Astrocyte of the spinal cord (primary cell): Measurements from ENCODE around the gene CCDC181.

Source experiments
- DNase-seq: peaks from one replicate; pipeline ENCODE4 v3.0.0; 2011; ENCODE audit warnings: low read depth, low spot score
- H3K4me3 ChIP-seq: 2 replicates; pipeline ENCODE4 v1.5.1; 2011; ENCODE audit warnings: low read depth, mild to moderate bottlenecking, low read length, moderate library complexity
- in situ Hi-C: cut with HindIII; loops from 2 replicates; pipeline ENCODE4 v1.10.0; 2017; ENCODE audit warnings: low sequenced_read_pairs
- TF ChIP-seq, protein P1 (sequence below): IDR thresholded peaks from 2 replicates; pipeline ENCODE4 v1.5.1; 2012; ENCODE audit warnings: low read depth, mild to moderate bottlenecking, low read length, inconsistent platforms

Gene CCDC181

DNA sequence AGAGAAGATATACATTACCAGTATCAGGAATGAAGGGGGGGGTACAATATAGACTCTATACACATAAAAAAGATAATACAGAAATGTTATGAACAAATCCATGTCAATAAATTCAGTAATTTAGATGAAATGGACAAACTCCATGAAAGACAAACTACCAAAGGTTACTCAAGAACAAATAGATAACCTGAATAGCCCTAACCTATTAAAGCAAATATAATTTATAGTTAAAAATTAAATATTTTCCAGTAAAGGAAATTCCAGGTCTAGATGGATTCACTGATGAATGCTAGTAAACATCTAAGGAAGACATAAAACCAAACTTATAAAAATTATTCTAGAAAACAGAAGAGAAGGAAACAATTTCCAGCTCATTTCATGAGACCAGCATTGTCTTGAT lies 46.1 kb downstream of the CCDC181 start:
- H3K4me3 ChIP-seq, result no peak overlapping the region
- TF ChIP-seq, protein P1, sequence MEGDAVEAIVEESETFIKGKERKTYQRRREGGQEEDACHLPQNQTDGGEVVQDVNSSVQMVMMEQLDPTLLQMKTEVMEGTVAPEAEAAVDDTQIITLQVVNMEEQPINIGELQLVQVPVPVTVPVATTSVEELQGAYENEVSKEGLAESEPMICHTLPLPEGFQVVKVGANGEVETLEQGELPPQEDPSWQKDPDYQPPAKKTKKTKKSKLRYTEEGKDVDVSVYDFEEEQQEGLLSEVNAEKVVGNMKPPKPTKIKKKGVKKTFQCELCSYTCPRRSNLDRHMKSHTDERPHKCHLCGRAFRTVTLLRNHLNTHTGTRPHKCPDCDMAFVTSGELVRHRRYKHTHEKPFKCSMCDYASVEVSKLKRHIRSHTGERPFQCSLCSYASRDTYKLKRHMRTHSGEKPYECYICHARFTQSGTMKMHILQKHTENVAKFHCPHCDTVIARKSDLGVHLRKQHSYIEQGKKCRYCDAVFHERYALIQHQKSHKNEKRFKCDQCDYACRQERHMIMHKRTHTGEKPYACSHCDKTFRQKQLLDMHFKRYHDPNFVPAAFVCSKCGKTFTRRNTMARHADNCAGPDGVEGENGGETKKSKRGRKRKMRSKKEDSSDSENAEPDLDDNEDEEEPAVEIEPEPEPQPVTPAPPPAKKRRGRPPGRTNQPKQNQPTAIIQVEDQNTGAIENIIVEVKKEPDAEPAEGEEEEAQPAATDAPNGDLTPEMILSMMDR, result no peak
- in situ Hi-C loops, result no loop called here
- DNase-seq, result no peak

DNA sequence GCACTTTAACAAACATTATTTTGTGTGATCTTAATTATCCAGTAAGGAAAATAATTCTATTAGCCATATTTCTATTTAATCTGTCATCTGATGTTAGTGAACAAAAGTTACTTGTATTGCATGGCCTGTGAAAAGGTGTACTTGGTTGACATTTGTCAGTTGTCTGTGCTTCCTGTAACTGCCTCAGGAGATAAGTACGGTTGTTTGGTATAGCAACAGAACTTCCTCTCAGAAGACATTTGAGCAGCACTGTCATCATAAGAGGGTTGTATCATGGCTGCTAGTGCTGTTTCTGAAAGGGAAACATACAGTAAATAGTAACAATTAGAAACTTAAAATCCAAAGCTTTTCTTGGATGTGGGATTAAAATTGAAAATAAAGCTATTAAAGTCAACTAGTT lies 55.9 kb downstream of the CCDC181 start:
- no peak overlapping the region for H3K4me3 ChIP-seq
- TF ChIP-seq, protein P1, result no peak
- DNase-seq, result no peak
- in situ Hi-C loops, result no loop called here

DNA sequence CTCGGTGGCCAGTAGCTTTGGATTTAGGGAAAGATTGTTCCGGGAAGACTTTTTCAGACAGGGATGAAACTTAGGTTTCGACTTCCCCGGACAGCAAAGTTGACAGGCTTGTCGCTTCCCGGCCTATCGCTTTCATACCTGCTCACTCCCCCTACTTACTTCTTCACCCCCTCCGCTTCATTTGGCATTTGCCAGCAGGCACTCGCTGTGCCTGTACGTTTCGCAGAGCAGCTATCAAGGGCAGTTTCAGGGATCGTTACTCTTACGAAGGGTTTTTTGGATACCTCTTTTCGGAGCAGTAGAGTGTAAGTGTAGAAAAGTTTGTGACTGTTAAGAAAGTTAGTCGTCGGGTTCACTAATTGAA lies 58.9 kb downstream of the CCDC181 start:
- no peak for DNase-seq
- TF ChIP-seq, protein P1, result no peak
- H3K4me3 ChIP-seq, result peak overlapping the region; percentile 95
- in situ Hi-C loops, result no loop called here

DNA sequence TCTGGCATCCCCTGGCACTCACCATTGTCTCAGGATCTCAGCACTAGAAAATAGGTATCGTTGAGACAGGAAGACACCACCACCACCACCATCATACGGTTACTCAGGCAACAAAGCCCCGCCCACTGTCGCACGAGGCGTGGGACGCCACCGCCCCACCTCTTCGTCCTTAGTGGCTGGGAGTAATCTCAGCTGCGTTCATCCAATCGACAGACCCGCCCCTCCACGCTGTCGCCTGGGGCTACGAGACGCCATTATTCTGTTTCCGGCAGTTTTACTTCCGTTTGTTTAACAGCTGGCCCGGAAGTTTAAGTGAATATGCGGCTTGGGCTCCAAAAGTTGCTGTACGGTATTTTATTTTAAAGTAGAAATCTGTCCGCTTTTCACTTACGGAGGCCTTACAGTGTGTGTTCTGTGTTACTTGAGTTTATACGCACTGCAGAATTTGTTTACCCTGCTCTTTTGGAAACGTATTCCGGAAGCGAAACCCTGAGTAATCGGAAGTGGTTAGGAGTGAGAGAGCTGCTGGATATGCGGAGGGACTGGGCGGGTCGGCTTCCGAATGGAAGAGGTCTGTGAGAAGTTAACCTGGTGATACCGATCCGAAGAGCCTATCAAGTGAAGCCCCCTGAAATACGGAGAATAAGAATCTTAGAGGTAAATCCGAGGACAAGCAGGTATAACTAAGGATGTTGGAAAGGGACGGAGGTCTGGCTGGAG lies 59.4 kb downstream of the CCDC181 start, which contains the start of the genes BLZF1 and NME7:
Gene BLZF1 (plus strand): TSS at position 510 of the 720 bp plus-strand sequence. CDS start 1,328 bp downstream, outside the sequence.
Gene NME7 (minus strand): TSS at position 112 of the 720 bp plus-strand sequence. CDS start 87 bp downstream, at position 25.
- H3K4me3 ChIP-seq, result peak within 1 kb of the TSS; percentile 95
- TF ChIP-seq, protein P1, result no peak
- DNase-seq, result peak; percentile 99
- in situ Hi-C loops, result no loop called here

DNA sequence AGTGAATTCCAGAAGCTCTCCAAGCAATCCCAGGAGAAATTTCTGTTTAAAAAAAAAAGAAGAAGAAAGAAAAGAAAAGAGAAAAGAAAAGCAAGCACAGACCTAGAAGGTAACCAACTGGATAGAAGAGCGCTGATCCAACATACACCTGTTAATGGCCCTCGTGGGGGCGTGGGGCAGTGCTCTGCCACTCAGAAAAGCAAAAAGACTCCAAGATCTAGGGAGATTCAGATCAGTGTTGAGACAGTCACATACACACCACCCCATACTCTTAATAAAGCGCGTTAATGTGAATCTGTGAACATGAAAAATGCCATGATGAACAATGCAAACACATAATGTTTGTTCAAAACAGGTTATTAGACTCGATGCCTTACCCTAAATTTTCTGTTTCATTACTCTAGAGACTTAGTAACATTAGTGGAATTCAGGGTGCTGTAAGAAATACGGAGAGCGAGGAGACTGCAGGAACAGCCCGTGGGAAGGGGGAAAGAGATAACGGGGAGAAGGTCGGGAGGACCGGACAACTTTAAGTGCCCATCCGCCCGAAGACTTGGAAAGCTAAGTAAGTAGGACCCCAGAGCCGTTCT lies 60.1 kb downstream of the CCDC181 start:
- peak overlapping the region; percentile 95 for H3K4me3 ChIP-seq
- in situ Hi-C loops, result no loop called here
- TF ChIP-seq, protein P1, result no peak
- DNase-seq, result no peak

DNA sequence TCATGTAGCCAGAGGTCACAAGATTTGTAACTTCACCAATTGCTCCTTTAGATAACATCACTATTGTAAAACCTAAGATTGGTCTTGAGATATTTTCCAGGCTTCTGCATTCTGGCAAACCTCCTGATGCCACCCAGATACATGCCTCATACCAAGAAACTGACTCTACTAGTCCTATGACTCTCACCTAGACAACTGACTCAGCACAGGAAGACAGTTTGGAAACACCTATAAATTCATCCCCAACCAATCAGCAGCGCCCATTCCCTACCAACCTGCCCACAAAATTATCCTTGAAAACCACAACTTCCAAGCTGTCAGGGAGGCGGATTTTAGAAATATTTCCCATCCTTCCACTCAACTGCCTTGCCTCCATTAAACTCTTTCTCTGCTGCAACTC lies 62.3 kb downstream of the CCDC181 start:
- no peak for DNase-seq
- no peak overlapping the region for H3K4me3 ChIP-seq
- in situ Hi-C loops, result no loop called here
- TF ChIP-seq, protein P1, result no peak
